HG03342 (cell line): ENCODE results near the gene NTRK3.

ENCODE experiments used
- ATAC-seq: cut with Tn5 transposase; IDR thresholded peaks from one replicate; pipeline ENCODE4 v1.9.1; 2021; ENCODE audit warnings: mild to moderate bottlenecking, moderate library complexity; ENCODE audit not compliant: unreplicated experiment

The NTRK3 gene

DNA sequence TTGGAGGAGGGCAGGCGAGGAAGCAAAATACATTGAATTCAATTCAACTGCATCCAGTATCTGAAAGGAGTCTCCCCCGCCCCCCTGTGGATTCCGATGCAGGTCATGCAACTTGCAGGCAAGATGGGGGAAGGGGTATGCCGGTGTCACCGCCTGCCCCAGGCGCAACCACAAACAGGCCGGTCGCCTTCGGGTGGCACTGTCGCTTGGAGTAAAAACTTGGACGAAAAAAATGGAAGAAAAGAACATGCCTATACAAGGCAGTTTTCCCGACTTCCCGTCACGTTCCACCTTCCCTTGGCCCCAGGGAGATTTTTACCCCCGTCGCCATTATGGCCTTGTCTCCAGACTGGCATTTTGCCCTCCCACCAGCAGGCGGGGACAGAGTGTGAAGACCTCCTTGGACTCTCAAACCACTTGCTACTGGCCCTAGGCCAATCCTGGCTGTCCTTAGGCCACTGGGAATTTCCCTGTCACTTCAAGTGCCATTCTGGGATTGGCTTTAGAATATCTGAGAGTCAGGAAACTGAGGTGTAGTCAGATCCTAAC is 1.6 kb upstream of the NTRK3 start:
- ATAC-seq, result no peak

DNA sequence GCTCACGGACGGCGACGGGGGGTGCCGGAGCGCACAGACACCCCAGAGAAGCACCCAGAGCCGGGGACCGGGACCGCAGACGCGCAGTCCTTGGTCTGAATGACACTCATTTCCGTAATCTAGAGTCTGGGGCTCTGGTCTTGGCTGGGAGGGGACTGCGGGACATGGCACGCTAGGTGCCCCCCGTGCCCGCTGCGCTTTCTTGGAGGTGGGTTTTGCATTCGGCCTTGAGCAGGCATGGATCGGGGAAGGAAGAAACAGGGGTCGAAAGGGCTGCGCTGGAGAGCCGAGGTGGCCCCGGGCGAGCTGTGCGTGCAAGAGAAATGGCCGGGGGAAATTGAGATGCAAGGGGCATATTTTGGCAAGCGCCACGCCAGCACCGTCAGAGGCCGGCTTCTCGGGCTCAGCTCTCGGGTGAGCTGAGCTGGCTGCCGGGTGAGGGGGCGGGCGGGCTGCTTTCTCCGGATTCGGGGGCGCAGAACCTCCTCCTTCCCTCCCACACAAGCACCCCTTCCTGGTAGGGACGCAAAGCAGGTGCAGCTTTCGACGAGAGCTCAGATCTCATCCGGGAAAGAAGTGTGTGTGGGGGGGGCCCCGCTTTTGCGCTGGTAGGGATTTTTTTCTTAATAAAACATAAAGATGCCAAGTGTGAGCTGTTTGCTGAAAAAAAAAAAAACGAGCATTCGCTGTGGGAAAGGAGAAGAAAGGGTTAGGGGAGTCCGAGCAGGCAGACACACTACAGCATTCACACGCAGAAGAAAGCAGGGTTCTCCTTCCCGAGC is 963 bp upstream of the NTRK3 start:
- no peak for ATAC-seq

DNA sequence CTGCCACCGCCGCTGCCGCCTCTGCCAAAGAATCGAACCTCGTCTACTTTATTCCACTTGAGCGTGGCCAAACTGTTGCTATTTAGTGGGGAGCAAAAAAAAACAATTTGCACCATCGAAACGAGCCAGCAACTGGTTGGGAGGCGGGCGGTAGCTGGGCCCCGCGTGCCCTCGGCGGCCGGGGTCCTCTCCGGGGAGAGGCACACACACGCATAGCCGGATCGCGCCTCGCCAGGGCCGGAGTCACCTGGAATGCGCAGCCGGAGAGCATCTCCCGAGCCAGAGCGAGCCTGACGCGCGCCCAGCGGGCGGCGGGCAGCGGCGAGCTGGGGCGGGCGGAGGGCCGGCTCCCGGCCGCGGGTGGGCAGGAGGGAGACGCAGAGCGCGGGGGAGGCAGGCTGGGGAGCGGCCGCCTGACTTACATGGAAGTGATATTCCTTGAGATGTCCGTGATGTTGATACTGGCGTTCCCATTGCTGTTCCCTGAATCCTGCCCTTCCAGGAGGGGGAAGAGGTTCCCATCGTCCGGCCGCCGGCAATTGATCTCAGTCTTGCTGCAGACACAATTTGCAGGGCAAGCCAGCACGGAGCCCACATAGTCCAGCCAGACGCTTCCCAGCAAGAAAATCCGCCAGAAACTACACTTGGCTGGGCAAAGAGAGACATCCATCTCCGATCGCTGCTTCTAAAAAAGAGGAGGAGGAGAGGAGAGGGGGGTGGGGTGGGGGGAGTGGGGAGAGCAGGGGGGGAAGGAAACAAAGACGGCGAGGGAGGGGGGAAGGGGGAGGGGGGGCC is 858 bp downstream of the NTRK3 start:
- ATAC-seq, result no peak

DNA sequence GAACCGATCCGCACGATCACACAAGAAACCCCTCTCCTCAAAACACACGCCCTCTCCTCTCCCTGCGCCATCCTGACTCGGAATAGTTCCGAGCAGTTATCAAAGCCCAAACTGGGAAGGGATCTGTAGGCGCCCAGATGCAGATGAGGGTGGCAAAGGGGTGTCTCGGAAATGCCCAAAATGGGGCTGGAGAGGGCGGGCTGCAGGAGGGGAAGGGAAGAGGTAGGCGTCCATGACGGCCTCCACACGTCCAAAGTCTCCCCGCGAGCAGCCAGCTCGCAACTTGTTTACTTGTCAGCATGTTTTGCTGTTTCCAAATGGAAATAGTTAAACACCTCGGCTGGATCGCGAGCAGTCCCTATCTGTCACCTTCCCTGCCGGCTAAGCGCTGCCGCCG is 1.5 kb downstream of the NTRK3 start:
- no peak for ATAC-seq

DNA sequence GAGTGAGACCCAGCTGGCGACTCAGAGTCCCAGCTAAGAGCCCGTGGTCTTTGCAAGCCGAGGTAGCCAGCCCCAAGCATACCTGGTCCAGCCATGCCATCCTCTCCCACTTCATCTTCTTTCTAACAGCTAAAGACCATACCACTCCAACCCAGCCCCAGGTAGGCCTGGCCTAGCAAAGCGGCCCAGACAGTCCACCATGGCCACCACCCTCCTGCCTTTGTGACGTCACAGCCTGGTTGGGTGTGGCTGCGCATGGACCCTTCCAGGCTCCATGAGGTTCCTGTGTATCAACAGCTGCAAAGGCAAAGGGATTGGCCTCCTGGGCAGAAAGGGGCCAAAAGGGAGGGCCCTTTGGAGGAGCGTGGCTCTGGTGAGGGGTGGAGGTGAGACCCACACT is 4.1 kb downstream of the NTRK3 start:
- ATAC-seq, result no peak

- ATAC-seq, result no peak
Measured at GRCh38 chr15:88250826-88251225, 5.7 kb downstream of the NTRK3 start.

DNA sequence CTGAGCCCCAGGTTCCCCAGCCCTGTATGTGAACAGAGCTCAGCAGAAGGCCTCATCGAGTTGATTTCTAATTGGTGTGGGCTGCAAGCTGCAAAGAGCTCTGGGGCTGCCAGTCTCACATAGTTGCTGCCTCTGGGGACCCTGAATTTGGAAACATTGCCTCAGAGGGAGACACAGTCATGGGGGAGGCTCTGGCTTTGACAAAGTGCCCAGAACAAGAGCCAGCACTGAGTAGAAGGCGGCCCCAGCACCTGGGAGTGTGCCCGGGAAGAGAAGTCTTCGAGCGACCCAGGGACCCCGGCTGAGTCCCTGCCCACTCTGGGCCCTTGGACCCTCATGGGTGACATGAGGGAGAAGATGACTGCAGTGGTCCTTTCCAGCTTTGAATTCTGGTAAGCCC is 7.3 kb downstream of the NTRK3 start:
- ATAC-seq, result no peak

DNA sequence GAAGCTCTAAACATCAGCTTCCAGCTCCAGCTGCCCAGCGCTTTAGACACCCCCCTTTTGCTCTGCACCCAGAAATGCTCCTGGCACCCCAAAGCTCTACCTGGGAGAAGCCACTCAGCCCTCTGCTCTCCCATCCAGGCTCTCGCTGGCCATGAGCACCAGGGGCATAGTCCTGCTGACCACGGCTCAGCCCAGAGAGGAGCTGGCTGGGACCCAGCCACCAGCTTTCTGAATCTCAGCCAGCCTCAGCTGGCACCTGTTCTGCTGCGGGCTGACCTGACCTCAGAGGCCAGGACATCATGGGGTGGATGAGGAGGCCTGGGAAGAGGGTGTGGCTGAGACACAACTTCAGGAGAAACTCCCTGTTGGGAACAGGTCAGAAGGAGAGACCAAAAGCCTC is 8.6 kb downstream of the NTRK3 start:
- ATAC-seq, result no peak

- ATAC-seq, result peak; percentile 82
Measured at GRCh38 chr15:88246666-88247446, 9.7 kb downstream of the NTRK3 start.

GRCh38 chr15:88246081-88246480 is 10.5 kb downstream of the NTRK3 start:
- ATAC-seq, result no peak

DNA sequence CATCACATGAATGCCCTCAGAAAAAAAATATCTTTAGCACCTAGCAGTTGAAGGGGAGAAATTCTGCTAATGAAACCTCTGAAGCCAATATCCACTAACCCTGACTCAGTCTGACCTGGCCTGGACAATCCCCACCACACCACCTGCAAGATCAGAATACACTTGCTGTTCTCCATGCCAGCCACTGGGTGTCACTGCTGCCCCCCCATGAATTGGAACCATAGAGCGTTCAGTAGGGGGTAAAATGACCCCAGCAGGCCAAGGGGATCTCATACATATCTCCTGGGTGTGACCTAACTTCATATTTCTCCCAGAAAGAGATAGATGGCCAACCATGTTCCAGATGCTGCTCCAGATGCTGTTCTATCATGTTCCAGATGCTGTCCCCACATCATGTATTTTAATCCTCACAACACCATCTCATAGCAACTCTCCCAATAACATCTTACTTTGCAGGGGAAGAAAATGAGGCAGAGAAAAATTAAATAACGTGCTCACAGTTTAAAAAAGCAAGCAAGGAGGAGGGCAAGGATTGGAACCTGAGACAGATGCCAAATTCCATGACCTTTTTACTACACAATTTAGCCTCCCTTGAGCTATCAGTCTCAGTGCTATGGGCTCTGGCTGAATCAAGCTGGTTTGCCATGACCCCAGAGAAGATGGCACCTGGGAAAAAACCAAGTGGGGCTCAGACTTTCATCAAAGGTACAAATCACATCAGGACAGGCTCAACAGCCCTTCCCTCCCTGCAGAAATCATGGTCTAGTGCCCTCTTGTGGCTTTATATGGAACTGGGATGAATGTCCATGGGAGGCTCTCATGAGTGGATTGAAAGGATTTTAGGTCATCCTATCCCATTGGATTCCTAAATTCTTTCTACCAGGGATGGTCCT is 12.4 kb downstream of the NTRK3 start:
- ATAC-seq, result no peak

DNA sequence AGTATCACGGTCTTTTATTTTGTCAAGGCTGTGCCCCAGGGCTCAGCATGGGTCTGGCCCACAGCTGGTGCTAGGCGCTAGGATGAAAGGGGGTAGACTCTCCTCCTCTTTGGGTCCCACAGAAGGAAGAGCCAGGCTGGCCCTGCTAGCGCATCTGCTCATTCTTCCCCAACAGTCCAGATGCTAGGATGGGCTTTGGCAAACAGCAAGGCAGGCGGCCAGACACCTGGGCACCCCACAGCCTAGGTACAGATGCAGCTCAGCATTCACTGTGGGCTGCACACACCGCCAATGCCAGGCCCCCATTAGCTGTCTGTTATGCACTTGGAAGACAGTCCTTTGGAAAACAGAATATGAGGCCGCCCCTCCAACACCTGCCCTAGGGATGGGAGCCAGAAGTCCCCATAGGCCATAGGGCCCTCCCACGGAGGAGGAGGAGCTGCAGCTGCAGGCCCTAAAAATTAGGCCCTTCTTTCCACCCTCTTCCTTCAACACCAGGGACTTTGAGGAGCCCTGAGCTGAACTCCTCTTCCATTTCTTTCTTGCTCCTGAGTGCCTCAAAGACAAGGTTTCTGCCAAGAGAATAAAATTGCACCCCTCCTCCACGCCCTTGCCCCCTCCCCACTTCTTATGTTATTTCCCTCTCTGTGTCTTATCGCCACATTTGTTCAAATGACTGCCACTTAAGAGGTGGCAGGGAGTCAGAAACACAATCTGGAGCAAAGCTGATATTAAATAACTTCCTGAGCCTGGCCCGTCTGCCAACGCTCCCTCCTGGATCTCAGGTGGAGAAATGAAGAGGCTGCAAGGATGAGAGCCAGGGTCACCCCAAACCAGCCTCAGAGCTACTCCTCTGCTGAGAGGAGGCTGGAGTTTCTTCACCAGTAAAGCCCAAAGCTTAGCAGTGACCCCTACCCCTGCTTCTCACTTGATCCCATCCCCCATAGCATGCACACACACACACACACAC is 13.7 kb downstream of the NTRK3 start:
- ATAC-seq, result no peak

- ATAC-seq, result no peak
Measured at GRCh38 chr15:88241461-88241860, 15.1 kb downstream of the NTRK3 start.

DNA sequence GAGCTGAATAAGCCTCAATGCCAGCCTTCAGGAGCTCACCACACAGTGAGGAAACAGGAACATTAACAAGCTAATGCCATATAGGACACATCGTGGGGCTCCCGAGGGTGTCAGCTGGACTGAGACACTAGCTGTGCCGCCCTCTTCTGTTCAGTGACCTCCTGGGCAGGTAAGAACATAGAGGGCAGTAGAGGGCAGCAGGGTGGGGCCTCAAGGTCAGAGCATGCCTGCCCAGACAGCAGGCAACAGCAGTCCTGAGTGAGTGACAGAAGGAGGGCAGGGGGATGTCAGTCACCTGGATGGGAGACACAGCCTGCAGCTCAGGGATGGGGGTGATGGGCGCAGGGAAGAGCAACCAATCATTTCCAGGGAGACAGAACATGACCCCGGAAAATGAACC is 15.5 kb downstream of the NTRK3 start:
- ATAC-seq, result no peak

DNA sequence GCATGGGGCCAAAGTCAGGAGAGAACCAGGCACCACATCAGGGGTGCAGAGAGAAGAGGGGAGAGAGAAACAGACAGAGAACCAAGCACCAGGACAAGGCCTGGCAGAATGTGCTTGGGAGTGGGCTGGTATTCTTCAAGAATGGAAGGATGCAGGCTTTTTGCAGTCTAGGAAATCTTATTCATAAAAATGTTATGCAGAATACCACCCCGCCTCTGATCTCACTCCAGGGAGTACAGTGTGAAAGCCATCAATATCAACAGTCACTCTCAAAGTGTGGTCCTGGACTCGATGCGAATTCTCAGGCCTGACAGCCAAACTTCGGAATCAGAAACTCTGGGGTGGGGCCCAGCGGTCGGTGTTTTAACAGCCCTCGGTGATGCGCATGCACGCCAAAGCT is 16.9 kb downstream of the NTRK3 start:
- ATAC-seq, result no peak

DNA sequence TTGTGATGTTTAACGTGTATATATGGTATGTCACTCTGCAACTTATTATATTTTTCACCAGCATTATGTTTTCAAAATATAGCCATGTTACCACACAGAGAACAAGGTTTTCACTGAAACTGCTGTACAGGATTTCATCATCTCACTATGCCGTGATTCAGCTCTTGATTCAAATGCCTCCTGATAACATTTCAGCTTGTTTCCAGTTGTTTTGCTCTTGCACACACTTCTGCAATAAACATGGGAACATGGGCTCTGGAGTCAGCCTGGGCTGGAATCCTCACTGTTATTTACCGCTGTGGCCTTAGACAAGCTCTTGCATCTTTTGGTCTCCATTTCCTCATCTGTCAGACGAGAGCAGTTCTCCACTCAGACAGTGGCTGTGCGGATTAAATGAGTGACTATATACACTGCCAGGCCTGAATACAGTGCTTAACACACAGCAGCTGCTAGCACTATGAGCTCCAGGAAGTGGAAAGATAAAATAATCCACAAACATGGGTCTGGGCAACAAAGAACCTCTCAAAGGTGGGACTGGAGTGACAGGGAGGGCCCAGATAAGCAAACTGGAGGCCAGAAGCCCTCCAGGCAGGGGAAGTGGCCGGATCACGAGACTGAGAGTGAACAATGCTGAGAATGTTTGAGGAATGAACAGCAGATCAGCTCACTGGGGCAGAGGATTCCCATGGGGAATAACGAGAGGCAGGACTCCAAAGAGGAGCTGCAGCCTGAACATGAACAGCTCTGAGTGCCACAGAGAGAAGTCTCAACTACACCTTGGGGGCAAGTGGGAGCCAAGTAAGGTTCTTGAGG is 17.7 kb downstream of the NTRK3 start:
- ATAC-seq, result no peak

DNA sequence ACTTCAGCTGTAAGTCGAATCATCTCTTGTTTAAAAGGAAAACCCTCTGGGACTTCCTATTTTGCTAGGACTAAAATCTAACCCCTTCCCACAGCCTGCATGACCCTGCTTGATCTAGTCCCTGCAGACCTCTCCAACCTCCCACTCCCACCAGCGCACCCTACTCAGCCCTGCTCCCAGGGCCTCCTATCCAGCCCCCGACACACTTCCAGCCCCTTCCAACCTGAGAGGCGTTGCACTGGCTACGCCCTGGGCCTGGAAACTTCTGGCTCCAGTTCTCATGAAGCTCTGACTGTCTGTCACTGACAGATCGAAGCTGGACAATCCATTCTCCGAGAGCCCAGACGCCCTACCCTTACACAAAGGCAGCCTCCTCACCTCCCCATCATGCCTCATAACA is 21.8 kb downstream of the NTRK3 start:
- ATAC-seq, result no peak

DNA sequence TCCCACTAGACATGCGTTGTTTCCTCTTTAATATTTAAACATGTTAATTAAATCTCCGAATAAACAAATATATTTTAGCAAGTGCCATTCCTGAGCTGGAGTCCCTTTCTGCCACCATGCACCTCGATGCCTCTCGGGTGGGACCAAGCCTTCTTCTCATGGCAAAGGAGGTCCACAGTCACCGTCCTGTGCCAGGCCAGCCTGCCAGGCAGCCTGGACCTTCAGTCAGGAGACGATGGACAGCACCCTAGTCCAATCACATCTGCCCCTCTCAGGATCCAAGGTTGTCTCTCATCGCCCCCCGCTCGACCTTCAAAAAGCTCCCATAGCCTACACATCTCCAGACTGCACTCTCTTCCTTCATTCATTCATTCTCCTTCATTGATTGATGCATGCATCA is 22.6 kb downstream of the NTRK3 start:
- no peak for ATAC-seq
